SK-N-SH treated with all-trans-retinoic acid at 6 μM for 48 hours (cell line): ENCODE data around the gene RASGRF2.

Experiments used
- ATAC-seq: fragments of 200-7000 bp; cut with Tn5 transposase; 3 replicates; pipeline ENCODE4 v1.9.1; 2020; ENCODE audit warnings: mild to moderate bottlenecking, moderate library complexity
- ARNTL ChIP-seq: fragments of 450-650 bp; formaldehyde crosslinking; IDR thresholded peaks from 2 replicates; pipeline ENCODE4 v1.5.0; 2020; ENCODE audit warnings: low read depth, mild to moderate bottlenecking, moderate library complexity, borderline replicate concordance
- CREB5 ChIP-seq: fragments of 250-450 bp; sonication (Bioruptor Pico); IDR thresholded peaks from 2 replicates; pipeline ENCODE4 v1.5.1; 2020; ENCODE audit warnings: low read depth, mild to moderate bottlenecking, moderate library complexity
- CSDC2 ChIP-seq: fragments of 250-450 bp; sonication (Bioruptor Pico); IDR thresholded peaks from 2 replicates; pipeline ENCODE4 v1.5.0; 2020; ENCODE audit warnings: mild to moderate bottlenecking, moderate library complexity
- ESRRG ChIP-seq: fragments of 250-450 bp; sonication (Bioruptor Pico); IDR thresholded peaks from 2 replicates; pipeline ENCODE4 v1.6.1; 2021; ENCODE audit warnings: mild to moderate bottlenecking
- GLIS3 ChIP-seq: fragments of 250-450 bp; sonication (Bioruptor Pico); IDR thresholded peaks from 2 replicates; pipeline ENCODE4 v1.5.0; 2020; ENCODE audit warnings: mild to moderate bottlenecking, moderate library complexity
- ISL1 ChIP-seq: fragments of 250-450 bp; sonication (Bioruptor Pico); IDR thresholded peaks from 2 replicates; pipeline ENCODE4 v2.1.2; 2022; ENCODE audit warnings: mild to moderate bottlenecking, moderate library complexity
- OSR1 ChIP-seq: fragments of 250-450 bp; sonication (Bioruptor Pico); IDR thresholded peaks from 2 replicates; pipeline ENCODE4 v1.8.0; 2022; ENCODE audit warnings: moderate library complexity, mild to moderate bottlenecking, inconsistent platforms
- PATZ1 ChIP-seq: fragments of 250-450 bp; sonication (Bioruptor Pico); IDR thresholded peaks from 2 replicates; pipeline ENCODE4 v1.8.0; 2020; ENCODE audit warnings: mild to moderate bottlenecking, moderate library complexity, borderline replicate concordance
- PPARA ChIP-seq: fragments of 250-450 bp; sonication (Bioruptor Pico); IDR thresholded peaks from 2 replicates; pipeline ENCODE4 v1.5.0; 2020; ENCODE audit warnings: mild to moderate bottlenecking, borderline replicate concordance
- RARB ChIP-seq: fragments of 250-450 bp; sonication (Bioruptor Pico); IDR thresholded peaks from 2 replicates; pipeline ENCODE4 v1.8.0; 2021; ENCODE audit warnings: mild to moderate bottlenecking, moderate library complexity
- SNAI2 ChIP-seq: fragments of 250-450 bp; sonication (Bioruptor Pico); IDR thresholded peaks from 2 replicates; pipeline ENCODE4 v1.5.0; 2020; ENCODE audit warnings: mild to moderate bottlenecking, moderate library complexity
- TCF4 ChIP-seq: fragments of 250-450 bp; sonication (Bioruptor Pico); IDR thresholded peaks from 2 replicates; pipeline ENCODE4 v1.8.0; 2021; ENCODE audit warnings: mild to moderate bottlenecking, moderate library complexity, borderline replicate concordance
- TOX ChIP-seq: fragments of 250-450 bp; sonication (Bioruptor Pico); IDR thresholded peaks from 2 replicates; pipeline ENCODE4 v1.8.0; 2021; ENCODE audit warnings: mild to moderate bottlenecking, moderate library complexity, borderline replicate concordance
- ZC3H10 ChIP-seq: fragments of 250-450 bp; sonication (Bioruptor Pico); IDR thresholded peaks from 2 replicates; pipeline ENCODE4 v1.5.1; 2021; ENCODE audit warnings: mild to moderate bottlenecking, moderate library complexity
- ZFP3 ChIP-seq: fragments of 250-450 bp; sonication (Bioruptor Pico); IDR thresholded peaks from 2 replicates; pipeline ENCODE4 v1.5.0; 2020; ENCODE audit warnings: mild to moderate bottlenecking, moderate library complexity
- ZFP30 ChIP-seq: fragments of 450-650 bp; formaldehyde crosslinking; IDR thresholded peaks from 2 replicates; pipeline ENCODE4 v1.5.0; 2022; ENCODE audit warnings: mild to moderate bottlenecking, moderate library complexity
- ZNF565 ChIP-seq: fragments of 450-650 bp; formaldehyde crosslinking; conservative IDR thresholded peaks from 2 replicates; pipeline ENCODE4 v1.5.0; 2020; ENCODE audit warnings: low read depth, mild to moderate bottlenecking, moderate library complexity
- ZNF70 ChIP-seq: fragments of 450-650 bp; formaldehyde crosslinking; IDR thresholded peaks from 2 replicates; pipeline ENCODE4 v1.5.0; 2020; ENCODE audit warnings: mild to moderate bottlenecking, moderate library complexity
- ZNF8 ChIP-seq: fragments of 450-650 bp; formaldehyde crosslinking; IDR thresholded peaks from 2 replicates; pipeline ENCODE4 v1.5.0; 2020; ENCODE audit warnings: mild to moderate bottlenecking, moderate library complexity
- TF ChIP-seq, protein P1 (sequence below): fragments of 250-450 bp; sonication (Bioruptor Pico); IDR thresholded peaks from 2 replicates; pipeline ENCODE4 v1.8.0; 2021; ENCODE audit warnings: low read depth, mild to moderate bottlenecking, moderate library complexity, borderline replicate concordance
- TF ChIP-seq, protein P2 (sequence below): fragments of 250-450 bp; sonication (Bioruptor Pico); IDR thresholded peaks from 2 replicates; pipeline ENCODE4 v1.5.1; 2021; ENCODE audit warnings: mild to moderate bottlenecking, moderate library complexity

The RASGRF2 gene

GRCh38 chr5:81225463-81225862 is 265.3 kb downstream of the RASGRF2 start:
- TF ChIP-seq ISL1 (no peak), ZFP30 (no peak), TOX (no peak)
- TF ChIP-seq, protein P1, sequence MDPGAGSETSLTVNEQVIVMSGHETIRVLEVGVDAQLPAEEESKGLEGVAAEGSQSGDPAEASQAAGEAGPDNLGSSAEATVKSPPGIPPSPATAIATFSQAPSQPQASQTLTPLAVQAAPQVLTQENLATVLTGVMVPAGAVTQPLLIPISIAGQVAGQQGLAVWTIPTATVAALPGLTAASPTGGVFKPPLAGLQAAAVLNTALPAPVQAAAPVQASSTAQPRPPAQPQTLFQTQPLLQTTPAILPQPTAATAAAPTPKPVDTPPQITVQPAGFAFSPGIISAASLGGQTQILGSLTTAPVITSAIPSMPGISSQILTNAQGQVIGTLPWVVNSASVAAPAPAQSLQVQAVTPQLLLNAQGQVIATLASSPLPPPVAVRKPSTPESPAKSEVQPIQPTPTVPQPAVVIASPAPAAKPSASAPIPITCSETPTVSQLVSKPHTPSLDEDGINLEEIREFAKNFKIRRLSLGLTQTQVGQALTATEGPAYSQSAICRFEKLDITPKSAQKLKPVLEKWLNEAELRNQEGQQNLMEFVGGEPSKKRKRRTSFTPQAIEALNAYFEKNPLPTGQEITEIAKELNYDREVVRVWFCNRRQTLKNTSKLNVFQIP (CRISPR knock-in tag) = no peak
- no peak for ATAC-seq

- TF ChIP-seq CSDC2 (CRISPR knock-in tag) (no peak), ZFP3 (CRISPR knock-in tag) (no peak), ZNF70 (CRISPR knock-in tag) (no peak), ZNF565 (CRISPR knock-in tag) (no peak), TCF4 (no peak), ZNF8 (CRISPR knock-in tag) (no peak), RARB (CRISPR knock-in tag) (no peak), PATZ1 (CRISPR knock-in tag) (no peak), CREB5 (CRISPR knock-in tag) (no peak), ESRRG (CRISPR knock-in tag) (no peak), TOX (no peak), ISL1 (no peak)
- TF ChIP-seq, protein P2, sequence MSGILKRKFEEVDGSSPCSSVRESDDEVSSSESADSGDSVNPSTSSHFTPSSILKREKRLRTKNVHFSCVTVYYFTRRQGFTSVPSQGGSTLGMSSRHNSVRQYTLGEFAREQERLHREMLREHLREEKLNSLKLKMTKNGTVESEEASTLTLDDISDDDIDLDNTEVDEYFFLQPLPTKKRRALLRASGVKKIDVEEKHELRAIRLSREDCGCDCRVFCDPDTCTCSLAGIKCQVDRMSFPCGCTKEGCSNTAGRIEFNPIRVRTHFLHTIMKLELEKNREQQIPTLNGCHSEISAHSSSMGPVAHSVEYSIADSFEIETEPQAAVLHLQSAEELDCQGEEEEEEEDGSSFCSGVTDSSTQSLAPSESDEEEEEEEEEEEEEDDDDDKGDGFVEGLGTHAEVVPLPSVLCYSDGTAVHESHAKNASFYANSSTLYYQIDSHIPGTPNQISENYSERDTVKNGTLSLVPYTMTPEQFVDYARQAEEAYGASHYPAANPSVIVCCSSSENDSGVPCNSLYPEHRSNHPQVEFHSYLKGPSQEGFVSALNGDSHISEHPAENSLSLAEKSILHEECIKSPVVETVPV (CRISPR knock-in tag) = no peak
- TF ChIP-seq, protein P1 (CRISPR knock-in tag) = no peak
- no peak for ATAC-seq
These were observed 266.1 kb downstream of the RASGRF2 start for GRCh38 chr5:81226286-81226685.

- no peak for ATAC-seq
- TF ChIP-seq ARNTL (CRISPR knock-in tag) (no peak), ZNF565 (CRISPR knock-in tag) (no peak), ZFP30 (no peak), RARB (CRISPR knock-in tag) (no peak), PPARA (CRISPR knock-in tag) (no peak), TOX (no peak), PATZ1 (CRISPR knock-in tag) (no peak), ZNF70 (CRISPR knock-in tag) (no peak), CREB5 (CRISPR knock-in tag) (no peak), OSR1 (no peak), GLIS3 (CRISPR knock-in tag) (no peak), SNAI2 (CRISPR knock-in tag) (no peak), ZC3H10 (no peak), ZNF8 (CRISPR knock-in tag) (no peak)
- TF ChIP-seq, protein P1 (CRISPR knock-in tag) = no peak
- TF ChIP-seq, protein P2 (CRISPR knock-in tag) = no peak
These were observed 266.8 kb downstream of the RASGRF2 start for GRCh38 chr5:81226949-81227348.
